ENCODE data around the gene RIPOR3. TPM values are rescaled to one million over a fixed set of nuclear protein-coding genes. Genes with fewer than 3 reads are reported as not detected.
"Not testable (repeated sequence)": the region's sequence is repeated elsewhere in the genome, so short reads cannot be mapped to it uniquely, and the experiment has no call there.

RIPOR3 gene
- total RNA-seq, 1 donor from 2014 or later = 0.68 TPM

DNA sequence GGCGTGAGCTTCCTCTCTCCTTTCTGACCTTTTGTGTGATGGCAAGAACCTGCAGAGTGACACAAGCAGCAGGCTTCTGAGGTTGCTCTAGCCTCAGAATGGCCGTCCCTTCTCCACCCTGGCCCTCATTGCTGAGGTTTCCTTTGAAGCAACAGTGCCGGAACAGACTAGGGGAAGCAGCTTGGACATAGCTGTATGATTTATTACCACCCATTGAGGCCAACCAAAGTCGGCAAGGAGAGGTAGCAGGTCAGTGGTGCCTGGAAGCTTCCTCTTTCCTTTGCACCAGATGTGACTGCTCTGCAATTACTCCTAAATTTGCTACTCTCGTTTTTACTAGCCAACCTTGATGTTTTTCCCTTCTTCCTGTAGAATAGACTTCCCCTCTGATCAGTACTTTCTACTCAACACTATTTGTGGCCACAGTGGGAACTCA lies 149.7 kb downstream of the RIPOR3 start:
- peak; percentile 80 for DNase-seq

DNA sequence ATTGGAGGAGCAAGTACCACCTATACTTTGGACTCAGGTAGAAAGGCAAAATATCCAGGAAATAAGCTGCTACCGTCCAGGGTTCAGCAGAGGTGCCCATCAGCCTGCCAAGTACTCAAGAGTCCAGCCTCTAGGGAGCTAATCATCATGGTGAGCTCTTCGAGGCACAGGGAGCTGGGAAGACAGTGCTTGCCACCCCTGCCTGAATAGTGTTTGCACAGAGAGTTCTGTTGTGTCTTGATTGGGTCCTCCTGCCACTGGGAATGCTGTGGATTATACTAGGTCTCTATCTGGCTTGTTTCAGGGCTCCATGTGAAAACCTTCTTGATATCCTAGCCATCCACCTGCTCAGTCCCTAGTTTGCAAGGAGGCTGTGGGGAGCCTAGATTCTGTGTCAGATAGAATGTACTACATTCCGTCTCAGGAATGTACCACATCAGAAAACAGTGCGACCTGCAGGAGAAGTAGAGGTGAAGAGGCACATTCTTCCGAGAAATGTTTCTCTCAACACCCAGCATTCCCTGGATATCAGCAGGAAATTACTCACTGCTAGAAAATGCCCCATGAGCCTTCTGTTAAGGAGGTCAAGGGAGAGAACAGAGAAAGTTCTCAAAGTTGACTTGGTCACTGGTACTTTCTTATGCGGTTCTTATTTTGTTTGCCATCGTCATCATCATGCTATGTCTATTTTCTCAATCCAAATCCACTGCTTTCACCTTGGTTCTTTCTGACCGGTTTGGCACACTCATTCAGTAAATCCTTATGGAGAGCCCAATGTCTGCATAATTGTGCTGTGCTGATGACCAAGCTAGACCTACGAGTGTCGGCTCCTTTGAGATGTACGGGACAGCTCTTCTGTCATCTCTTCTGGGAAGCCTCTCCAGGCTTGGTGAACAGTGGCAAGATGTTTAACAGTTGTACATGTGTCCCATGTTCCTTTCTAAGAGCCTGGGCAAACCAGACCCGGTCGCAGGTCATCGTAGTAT lies 150.4 kb downstream of the RIPOR3 start:
- DNase-seq = peak; percentile 96

DNA sequence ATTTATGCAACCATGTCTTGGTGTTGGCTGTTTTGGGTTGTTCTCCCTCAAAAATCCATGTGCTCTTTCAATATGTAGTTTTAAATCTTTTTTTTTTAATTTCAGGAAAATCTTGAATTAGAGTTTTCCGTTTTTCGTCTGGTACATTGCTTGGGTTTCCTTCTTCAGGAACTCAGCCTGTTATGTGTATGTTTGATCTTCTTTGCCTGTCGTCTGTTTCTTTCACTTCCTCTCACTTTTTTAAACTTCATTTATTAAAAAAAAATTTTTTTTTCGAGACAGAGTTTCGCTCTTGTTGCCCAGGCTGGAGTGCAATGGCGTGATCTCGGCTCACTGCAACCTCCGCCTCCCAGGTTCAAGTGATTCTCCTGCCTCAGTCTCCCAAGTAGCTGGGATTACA lies 151.5 kb downstream of the RIPOR3 start:
- not testable (repeated sequence) for DNase-seq

DNA sequence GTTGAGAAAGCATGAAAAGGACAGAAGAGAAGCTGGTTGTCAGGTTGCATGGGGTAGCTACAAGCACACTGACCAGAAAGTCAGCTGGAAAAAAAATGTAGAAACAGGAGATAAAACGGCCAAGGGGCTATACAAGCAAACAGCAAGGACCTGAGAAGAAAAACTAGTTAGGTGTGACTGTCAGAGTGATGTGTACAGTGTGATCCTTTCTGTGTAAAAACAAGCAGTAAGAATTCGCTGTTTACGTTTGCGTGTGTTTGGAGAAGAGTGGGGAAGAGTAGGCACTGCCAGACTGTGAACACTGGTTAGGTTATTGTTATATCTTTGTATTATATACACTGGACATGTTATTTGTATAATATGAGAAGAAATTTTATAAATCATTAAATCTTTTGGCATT lies 153.1 kb downstream of the RIPOR3 start:
- no peak for DNase-seq

DNA sequence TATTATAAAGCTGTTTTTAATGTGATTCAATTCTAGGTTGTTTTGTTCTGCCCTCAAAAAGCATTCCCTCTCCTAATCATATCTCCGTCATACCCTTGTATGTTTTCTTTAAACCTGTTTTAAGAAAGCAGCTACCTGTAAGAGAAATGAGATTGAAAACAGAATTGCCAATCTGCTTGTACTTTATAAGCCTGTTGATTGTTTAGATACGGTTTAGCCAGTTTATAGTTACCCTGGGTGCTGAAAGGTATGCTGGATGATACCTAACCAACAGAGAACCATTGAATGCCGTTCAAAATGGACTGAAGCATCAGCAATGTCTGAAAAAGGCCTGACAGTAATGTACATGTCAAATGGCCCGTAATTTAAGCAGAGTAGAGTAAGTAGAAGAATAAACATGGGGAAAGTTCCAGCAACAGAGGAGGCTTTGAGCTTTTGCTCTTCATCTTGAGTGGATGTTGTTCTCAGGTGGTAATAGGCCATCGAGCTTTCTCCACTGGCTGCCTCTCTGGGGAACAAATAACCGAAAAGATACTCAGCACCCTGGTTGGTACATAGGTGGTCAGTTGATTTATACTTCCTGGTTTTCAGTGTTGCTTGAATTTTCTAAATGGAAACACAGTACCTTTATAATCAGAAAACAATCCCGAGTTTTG lies 153.7 kb downstream of the RIPOR3 start:
- DNase-seq = no peak

DNA sequence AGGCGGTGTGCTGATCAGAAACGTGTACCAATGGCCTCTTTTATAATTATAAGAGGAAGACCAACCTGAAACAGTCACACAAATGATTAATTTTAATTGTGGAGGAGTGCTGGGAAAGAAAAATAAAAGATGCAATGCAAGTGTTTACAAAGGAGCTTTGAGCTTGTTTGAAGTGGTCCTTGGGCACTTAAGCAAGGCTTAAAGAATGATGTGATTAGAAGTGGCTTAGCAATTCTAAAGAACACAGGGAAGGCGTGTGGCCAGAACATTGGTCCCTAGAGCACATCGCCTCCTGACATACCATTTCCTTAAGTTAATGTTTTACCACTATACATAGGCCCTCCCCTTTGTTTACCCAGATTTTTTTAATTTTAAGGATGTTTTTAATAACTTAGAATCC lies 155.0 kb downstream of the RIPOR3 start:
- no peak for DNase-seq

Other genes with a start within 250 kb of the RIPOR3 start
- gene PTPN1, start 181.2 kb downstream of the RIPOR3 start, total RNA-seq = 28.8 and 42.1 TPM in 2 replicates
- 0.28 and 0.85 TPM in 2 replicates for gene PARD6B, start 40.0 kb upstream of the RIPOR3 start, total RNA-seq
- 0.34 and 0.51 TPM in 2 replicates for gene BCAS4, start 103.5 kb upstream of the RIPOR3 start, total RNA-seq
- 28.8 and 53.0 TPM in 2 replicates for gene ADNP, start 239.9 kb upstream of the RIPOR3 start, total RNA-seq